GM21423 (cell line): ENCODE data around the gene GIPR.
"Not testable (repeated sequence)": the region's sequence is repeated elsewhere in the genome, so short reads cannot be mapped to it uniquely, and the experiment has no call there.

Experiments
- ATAC-seq: cut with Tn5 transposase; IDR thresholded peaks from one replicate; pipeline ENCODE4 v1.9.1; 2021; ENCODE audit warnings: mild to moderate bottlenecking, moderate library complexity; ENCODE audit not compliant: unreplicated experiment

The GIPR gene

GRCh38 chr19:45728683-45729082, 60.7 kb downstream of the GIPR start:
- ATAC-seq: not testable (repeated sequence)

GRCh38 chr19:45729800-45730290, 61.8 kb downstream of the GIPR start:
- no peak for ATAC-seq

- peak; percentile 92 for ATAC-seq
Observed at GRCh38 chr19:45730368-45731288, 62.6 kb downstream of the GIPR start, which contains the start of gene FBXO46. Gene FBXO46 (minus strand): TSS chr19:45730896. CDS start chr19:45713495, 17,401 bp downstream.
